GM06990 (cell line): ENCODE data around the gene COL18A1.

Experiments used
- DNase-seq: peaks from one replicate; pipeline ENCODE4 v3.0.0-alpha.2; 2011; ENCODE audit not compliant: insufficient read length; ENCODE audit errors: extremely low read depth
- H3K27me3 ChIP-seq: replicated peaks from 2 replicates; pipeline ENCODE4 v1.6.0; 2011; ENCODE audit warnings: low read length; ENCODE audit not compliant: control insufficient read depth, insufficient read depth
- H3K36me3 ChIP-seq: 2 replicates; pipeline ENCODE4 v1.5.1; 2011; ENCODE audit warnings: low read length; ENCODE audit not compliant: control insufficient read depth, insufficient read depth
- H3K4me3 ChIP-seq: replicated peaks from 2 replicates; pipeline ENCODE4 v1.5.1; 2011; ENCODE audit warnings: low read depth, mild to moderate bottlenecking, control low read depth, low read length
- TF ChIP-seq, protein P1 (sequence below): IDR thresholded peaks from 2 replicates; pipeline ENCODE4 v1.5.1; 2011; ENCODE audit warnings: low read length, control low read depth, mild to moderate bottlenecking, inconsistent platforms; ENCODE audit not compliant: insufficient read depth, poor library complexity, severe bottlenecking

COL18A1 gene

DNA sequence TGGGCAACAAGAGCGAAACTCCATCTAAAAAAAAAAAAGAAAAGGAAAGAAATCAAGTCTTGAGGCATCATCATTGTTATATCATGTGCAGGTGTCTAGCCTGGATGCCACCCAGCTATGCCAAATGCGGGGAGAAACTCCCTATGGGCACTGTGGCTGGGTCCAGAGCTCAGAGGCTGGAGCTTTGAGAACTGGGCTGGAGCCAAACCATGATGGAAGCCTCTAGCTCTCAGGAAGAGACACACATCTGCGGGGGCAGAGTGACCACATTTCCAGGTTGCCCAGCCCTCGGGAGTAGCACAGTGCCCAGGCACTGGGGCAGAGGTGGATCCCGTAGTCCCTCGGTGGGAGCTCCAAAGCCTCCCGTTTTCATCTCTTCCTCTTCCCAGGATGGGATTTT lies 58.9 kb downstream of the COL18A1 start:
- H3K4me3 ChIP-seq = no peak overlapping the region
- no peak for DNase-seq
- H3K27me3 ChIP-seq = no peaks in the 10 kb centered on the region; the same call in 1 of the 2 replicates
- TF ChIP-seq, protein P1, sequence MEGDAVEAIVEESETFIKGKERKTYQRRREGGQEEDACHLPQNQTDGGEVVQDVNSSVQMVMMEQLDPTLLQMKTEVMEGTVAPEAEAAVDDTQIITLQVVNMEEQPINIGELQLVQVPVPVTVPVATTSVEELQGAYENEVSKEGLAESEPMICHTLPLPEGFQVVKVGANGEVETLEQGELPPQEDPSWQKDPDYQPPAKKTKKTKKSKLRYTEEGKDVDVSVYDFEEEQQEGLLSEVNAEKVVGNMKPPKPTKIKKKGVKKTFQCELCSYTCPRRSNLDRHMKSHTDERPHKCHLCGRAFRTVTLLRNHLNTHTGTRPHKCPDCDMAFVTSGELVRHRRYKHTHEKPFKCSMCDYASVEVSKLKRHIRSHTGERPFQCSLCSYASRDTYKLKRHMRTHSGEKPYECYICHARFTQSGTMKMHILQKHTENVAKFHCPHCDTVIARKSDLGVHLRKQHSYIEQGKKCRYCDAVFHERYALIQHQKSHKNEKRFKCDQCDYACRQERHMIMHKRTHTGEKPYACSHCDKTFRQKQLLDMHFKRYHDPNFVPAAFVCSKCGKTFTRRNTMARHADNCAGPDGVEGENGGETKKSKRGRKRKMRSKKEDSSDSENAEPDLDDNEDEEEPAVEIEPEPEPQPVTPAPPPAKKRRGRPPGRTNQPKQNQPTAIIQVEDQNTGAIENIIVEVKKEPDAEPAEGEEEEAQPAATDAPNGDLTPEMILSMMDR = no peak
- H3K36me3 ChIP-seq = no peaks in the 10 kb centered on the region

DNA sequence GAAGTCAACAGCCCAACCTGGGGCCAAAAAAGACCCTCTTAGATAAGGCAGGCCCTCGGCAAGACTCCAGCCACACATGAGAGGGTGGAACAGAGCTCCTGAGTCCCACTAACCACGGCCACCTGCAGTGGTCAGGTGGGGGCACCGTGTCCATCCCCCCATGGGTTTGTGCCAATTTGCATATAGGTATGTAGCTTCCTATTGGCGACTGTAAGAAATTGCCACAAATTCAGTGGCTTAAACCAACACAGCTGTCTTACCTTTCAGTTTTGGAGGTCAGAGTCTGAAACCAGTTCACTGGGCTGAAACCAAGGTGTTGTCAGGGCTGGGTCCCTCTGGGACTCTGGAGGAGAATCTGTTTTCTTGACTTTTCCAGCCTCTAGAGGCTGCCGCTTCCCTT lies 59.3 kb downstream of the COL18A1 start:
- TF ChIP-seq, protein P1 = no peak
- Histone ChIP-seq H3K4me3 (no peak overlapping the region), H3K27me3 (no peaks in the 10 kb centered on the region; the same call in 1 of the 2 replicates), H3K36me3 (no peaks in the 10 kb centered on the region)
- DNase-seq = no peak

DNA sequence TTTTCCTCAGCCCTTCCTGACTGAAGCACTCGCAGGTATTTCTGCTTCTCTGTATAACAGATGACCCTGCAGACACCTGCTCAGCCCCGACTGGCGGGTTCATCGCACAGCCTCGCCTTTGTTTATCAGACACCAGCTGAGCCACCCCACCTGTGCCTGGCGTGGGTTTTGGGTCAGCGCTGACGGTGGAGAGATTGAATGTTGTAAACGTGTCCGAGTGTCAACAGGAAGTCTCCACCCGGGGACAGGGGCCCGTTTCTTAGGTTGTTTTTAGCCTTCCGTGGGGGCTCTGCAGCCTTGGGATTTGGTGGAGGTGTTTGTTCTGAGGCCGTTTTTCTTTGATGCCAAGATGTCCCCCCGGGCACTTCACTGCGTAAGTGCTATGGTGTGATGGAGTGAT lies 60.1 kb downstream of the COL18A1 start:
- no peaks in the 10 kb centered on the region for H3K36me3 ChIP-seq

DNA sequence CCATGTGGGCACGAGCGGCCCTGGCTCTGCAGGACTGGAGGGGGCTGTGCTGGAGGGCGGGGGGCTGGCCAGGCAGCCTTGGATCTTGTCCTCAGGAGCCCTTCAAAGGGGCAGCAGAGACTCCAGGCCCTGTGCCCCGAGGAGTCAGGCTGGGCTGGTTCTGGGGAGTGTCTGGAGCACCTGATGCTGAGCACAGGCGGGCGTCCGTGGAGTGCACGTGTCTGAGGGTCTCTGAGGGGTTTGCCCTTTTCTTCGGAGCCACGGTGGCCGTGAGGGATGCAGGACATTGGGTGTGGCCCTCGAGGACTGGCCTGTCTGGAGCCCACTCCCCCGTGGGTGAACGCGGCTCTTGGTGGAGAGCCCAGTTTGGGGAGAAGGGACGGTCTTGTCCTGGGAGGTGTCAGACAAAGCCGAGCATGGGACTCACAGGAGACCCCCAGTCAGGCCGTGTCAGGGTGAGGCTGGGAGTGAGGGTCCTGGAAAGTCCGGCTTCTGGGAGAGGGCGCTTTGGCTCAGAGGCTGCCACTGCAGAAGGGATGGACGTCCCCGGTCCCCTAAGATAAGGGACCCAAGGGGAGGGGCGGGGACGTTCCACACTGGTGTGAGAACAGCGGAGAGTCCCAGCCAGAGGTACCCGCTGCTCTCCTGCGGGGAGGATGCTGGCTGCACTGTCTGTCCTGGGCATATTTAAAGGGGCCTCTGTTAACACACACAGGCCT lies 60.8 kb downstream of the COL18A1 start:
- H3K36me3 ChIP-seq = no peaks in the 10 kb centered on the region
- H3K27me3 ChIP-seq = no peaks in the 10 kb centered on the region; the same call in 1 of the 2 replicates
- H3K4me3 ChIP-seq = peak overlapping the region; percentile 8
- TF ChIP-seq, protein P1 = no peak
- DNase-seq = no peak

More for the DNA sequence above, 60.1 kb downstream of the COL18A1 start:
- Histone ChIP-seq H3K27me3 (no peaks in the 10 kb centered on the region; the same call in 1 of the 2 replicates), H3K4me3 (no peak overlapping the region)
- TF ChIP-seq, protein P1 = no peak
- no peak for DNase-seq

DNA sequence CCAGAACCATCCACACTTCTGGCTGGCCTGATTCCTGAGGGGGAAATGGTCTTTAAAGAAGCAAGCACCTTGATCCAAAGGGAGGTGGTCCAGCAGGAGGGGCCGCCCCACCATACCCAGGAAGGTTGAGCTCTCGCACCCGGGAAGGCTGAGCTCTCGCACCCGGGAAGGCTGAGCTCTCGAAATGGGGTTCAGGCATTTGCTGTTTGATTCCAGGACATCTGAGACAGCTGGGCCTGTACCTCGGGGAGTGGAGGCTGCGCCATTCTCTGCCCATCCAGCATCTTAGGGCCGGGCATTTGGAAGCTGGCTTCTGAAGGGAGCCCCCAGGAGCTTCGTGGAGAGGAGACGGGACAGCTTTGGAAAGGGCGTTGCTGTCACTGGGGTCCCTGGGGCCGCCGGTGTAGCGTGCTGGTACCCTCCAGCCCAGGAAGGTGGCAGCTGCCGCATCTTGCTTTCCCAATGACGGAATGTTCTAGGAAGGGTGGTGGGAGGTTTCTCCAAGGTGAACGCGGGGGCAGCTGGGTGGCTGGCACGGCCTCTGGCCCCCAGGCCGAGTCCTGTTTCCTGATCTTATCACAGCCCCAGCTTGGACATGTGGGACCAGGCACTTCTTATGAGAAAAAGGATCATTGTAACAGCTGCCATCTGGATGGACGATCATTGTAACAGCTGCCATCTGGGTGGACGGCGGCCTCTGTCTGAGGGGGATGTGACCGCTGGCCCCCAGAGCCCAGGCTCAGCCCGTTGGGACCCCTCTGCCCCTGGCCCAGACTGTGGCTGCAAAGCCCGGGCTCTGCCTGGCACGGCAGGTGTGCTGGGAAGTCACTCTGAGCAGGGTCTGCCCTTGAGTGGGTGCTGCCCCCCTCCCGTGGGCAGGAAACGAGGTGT lies 61.6 kb downstream of the COL18A1 start:
- H3K4me3 ChIP-seq = no peak overlapping the region
- TF ChIP-seq, protein P1 = no peak
- H3K27me3 ChIP-seq = no peaks in the 10 kb centered on the region; the same call in 1 of the 2 replicates
- no peak for DNase-seq
- H3K36me3 ChIP-seq = no peaks in the 10 kb centered on the region
